Measurements from ENCODE around the gene HS3ST5. TPM values are rescaled to one million over a fixed set of nuclear protein-coding genes. Genes with fewer than 3 reads are reported as not detected.

Gene HS3ST5
- total and polyA plus RNA-seq, 7 donors: 0.28 to 1.1 (median 0.36) TPM; not detected in 2

DNA sequence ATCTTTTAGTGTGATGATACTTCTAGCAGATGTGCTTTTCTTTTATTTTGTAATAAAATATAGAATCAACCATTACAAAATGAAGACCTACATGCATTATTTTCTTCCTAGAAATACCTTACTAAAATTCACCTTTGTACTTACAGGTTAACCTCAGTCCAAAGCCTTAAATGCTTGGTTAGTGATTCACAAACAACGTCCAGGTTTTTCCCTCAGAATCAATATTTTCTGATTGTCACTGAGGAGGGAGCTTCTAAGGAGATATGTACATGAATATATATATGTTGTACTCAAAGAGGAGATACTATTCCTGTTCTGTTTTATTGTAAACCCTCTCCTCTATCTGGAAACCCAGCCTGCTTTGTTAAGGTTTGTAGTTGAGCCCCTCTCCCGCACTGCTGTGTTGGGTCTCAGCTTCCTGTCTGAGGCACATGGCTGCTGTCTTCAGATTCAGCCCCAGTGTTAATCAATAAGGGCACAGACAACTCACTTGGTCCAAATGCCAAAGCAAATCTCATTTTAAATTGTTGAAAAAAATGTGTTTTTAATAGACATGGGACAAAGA lies 33.9 kb upstream of the HS3ST5 start:
- Histone ChIP-seq H3K27ac (no peak overlapping the region), H3K9me3 (no peaks in the 10 kb centered on the region), H3K36me3 (no peaks in the 10 kb centered on the region), H3K4me3 (no peak overlapping the region), H3K27me3 (no peaks in the 10 kb centered on the region), H3K4me1 (no peaks in the 10 kb centered on the region)
- WGBS, 2 donors: 38 to 47% methylated on average over 2 of the region's 2 CpGs
- TF ChIP-seq POLR2A (IDR thresholded peaks at IDR 0.05) (no peak), EP300 (IDR thresholded peaks at IDR 0.05) (no peak)
- TF ChIP-seq, protein P1, sequence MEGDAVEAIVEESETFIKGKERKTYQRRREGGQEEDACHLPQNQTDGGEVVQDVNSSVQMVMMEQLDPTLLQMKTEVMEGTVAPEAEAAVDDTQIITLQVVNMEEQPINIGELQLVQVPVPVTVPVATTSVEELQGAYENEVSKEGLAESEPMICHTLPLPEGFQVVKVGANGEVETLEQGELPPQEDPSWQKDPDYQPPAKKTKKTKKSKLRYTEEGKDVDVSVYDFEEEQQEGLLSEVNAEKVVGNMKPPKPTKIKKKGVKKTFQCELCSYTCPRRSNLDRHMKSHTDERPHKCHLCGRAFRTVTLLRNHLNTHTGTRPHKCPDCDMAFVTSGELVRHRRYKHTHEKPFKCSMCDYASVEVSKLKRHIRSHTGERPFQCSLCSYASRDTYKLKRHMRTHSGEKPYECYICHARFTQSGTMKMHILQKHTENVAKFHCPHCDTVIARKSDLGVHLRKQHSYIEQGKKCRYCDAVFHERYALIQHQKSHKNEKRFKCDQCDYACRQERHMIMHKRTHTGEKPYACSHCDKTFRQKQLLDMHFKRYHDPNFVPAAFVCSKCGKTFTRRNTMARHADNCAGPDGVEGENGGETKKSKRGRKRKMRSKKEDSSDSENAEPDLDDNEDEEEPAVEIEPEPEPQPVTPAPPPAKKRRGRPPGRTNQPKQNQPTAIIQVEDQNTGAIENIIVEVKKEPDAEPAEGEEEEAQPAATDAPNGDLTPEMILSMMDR (IDR thresholded peaks at IDR 0.05): no peak
- intact Hi-C loops (cut with DNase I): no loop called here
- no peak for DNase-seq

DNA sequence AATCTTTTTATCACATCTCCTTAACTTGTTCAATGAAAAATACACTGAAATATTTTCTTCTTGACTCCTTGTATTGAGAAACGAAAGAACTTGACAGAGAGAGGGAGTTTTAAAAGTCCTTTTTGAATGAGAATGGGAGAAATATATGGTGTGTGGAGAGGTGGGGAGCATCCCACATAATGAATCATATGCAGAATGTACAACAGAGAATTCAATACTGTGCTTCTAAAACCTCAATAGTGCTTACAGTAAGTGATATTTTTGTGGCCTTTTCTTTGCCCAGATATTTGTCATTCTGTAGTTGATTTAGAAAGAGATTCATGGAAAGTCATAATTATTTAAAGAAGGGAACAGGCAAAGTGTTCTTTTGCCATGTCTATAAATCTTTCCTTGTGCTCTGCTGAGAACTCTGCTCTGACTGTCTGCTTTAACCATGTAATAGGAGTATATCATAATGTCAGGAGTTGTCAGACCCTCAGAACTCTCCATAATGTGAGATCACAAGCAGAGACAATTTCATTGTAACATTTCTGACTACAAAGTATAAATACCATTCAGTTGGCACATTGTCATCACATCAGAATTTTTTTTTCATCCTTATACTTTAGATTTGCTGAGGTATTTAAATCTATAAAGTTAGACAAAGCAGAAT lies 32.8 kb upstream of the HS3ST5 start:
- H3K27ac ChIP-seq: no peak overlapping the region
- intact Hi-C loops (cut with DNase I): no loop called here
- H3K36me3 ChIP-seq: no peaks in the 10 kb centered on the region
- WGBS, 2 donors: 66 to 74% methylated on average over 1 of the region's 1 CpG
- no peak overlapping the region for H3K4me3 ChIP-seq
- TF ChIP-seq POLR2AphosphoS5 (IDR thresholded peaks at IDR 0.05) (no peak), EP300 (IDR thresholded peaks at IDR 0.05) (no peak), POLR2A (IDR thresholded peaks at IDR 0.05) (no peak)
- TF ChIP-seq, protein P1 (IDR thresholded peaks at IDR 0.05): no peak
- DNase-seq: no peak
- H3K9me3 ChIP-seq: no peaks in the 10 kb centered on the region
- no peaks in the 10 kb centered on the region for H3K4me1 ChIP-seq
- no peaks in the 10 kb centered on the region for H3K27me3 ChIP-seq

DNA sequence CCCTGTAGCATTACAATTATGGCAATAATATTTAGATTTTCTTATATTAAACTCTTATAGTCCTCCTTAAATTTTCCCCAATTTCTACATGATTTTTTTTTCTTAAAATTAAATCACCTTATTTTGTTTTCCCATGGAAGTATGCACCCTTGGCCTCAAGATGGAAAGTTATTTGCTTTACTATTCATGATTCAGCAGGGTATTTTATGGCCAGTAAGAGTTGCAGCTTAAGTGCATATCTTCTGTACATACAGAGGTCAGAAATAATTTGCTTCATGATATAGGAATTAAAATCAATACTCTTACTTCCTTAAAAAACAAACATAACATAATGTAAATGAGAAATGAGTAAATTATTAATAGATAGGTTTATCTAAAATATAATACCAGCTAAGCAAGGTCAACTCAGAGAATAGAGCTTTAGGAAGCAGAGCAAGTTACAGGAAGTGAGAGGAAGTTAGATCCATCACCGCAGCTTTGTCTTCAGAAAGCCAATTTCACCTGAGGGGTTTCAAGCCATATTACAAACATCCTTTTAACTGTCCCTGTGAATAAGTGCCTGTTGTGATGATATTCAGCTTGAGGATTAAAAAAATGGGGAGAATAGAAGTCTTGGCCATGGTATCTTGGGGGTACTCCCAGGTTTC lies 24.6 kb upstream of the HS3ST5 start:
- no peaks in the 10 kb centered on the region for H3K36me3 ChIP-seq
- TF ChIP-seq EP300 (IDR thresholded peaks at IDR 0.05) (no peak), POLR2A (IDR thresholded peaks at IDR 0.05) (no peak), POLR2AphosphoS5 (IDR thresholded peaks at IDR 0.05) (no peak)
- TF ChIP-seq, protein P1 (IDR thresholded peaks at IDR 0.05): no peak
- no peaks in the 10 kb centered on the region for H3K27me3 ChIP-seq
- no peaks in the 10 kb centered on the region for H3K9me3 ChIP-seq
- intact Hi-C loops (cut with DNase I): no loop called here
- WGBS, 2 donors: 84 to 85% methylated on average over 1 of the region's 1 CpG
- H3K4me3 ChIP-seq: no peak overlapping the region
- H3K4me1 ChIP-seq: peaks cover 0 to 25% (median 4%) of the 10 kb centered on the region in 4 donors
- H3K27ac ChIP-seq: no peak overlapping the region
- DNase-seq: no peak

DNA sequence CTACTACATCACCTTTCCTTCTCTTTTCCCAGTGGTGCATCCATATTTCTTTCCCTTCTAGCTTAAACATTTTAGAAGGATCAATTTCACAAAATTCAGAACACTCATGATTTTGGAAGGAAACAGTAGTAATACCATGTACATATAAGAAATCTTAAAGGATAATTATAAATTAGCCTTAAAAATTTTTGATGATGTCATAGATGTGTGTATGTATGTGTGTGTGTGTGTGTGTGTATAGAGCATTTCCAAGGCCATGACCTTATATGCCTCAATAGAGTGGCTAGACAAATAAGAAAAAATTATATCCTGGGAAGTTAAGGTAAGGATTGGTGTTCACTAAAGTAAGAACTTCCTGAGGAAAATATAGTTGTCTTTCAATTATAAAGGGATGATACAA lies 24.1 kb upstream of the HS3ST5 start:
- intact Hi-C loops (cut with DNase I): no loop called here
- Histone ChIP-seq H3K4me3 (no peak overlapping the region), H3K36me3 (no peaks in the 10 kb centered on the region), H3K4me1 (peaks cover 0 to 25% (median 4%) of the 10 kb centered on the region in 4 donors), H3K27ac (no peak overlapping the region), H3K27me3 (no peaks in the 10 kb centered on the region), H3K9me3 (no peaks in the 10 kb centered on the region)
- TF ChIP-seq, protein P1 (IDR thresholded peaks at IDR 0.05): no peak
- TF ChIP-seq EP300 (IDR thresholded peaks at IDR 0.05) (no peak), POLR2A (IDR thresholded peaks at IDR 0.05) (no peak), POLR2AphosphoS5 (IDR thresholded peaks at IDR 0.05) (no peak)
- DNase-seq: no peak

Measured in sigmoid colon (tissue), 7 donors.